Nephron progenitor cell (in vitro differentiated cells): ENCODE data around the gene KIF26B.
"Not testable (repeated sequence)": the region's sequence is repeated elsewhere in the genome, so short reads cannot be mapped to it uniquely, and the experiment has no call there.

ENCODE experiments used
- DNase-seq: peaks from one replicate; pipeline ENCODE4 v3.0.0; 2021
- H3K27ac Mint-ChIP-seq: 2 replicates; pipeline ENCODE4 v1.8.0; 2021; ENCODE audit warnings: mild to moderate bottlenecking, moderate library complexity, mixed read lengths
- H3K27me3 Mint-ChIP-seq: 2 replicates; pipeline ENCODE4 v1.8.0; 2021; ENCODE audit warnings: mild to moderate bottlenecking, low read depth, mixed read lengths; ENCODE audit not compliant: poor library complexity
- H3K36me3 Mint-ChIP-seq: 2 replicates; pipeline ENCODE4 v1.8.0; 2021; ENCODE audit warnings: low read depth, mixed read lengths
- H3K4me1 Mint-ChIP-seq: 2 replicates; pipeline ENCODE4 v1.8.0; 2021; ENCODE audit warnings: mixed read lengths
- H3K4me3 Mint-ChIP-seq: 2 replicates; pipeline ENCODE4 v1.8.0; 2021; ENCODE audit warnings: mild to moderate bottlenecking, moderate library complexity, mixed read lengths
- H3K9me3 Mint-ChIP-seq: 2 replicates; pipeline ENCODE4 v1.8.0; 2021; ENCODE audit warnings: mild to moderate bottlenecking, moderate library complexity, mixed read lengths
- CTCF ChIP-seq: fragments of 200-600 bp; sonication (generic); IDR thresholded peaks from 2 replicates; pipeline ENCODE4 v1.5.0; 2021; ENCODE audit warnings: antibody characterized with exemption

The KIF26B gene

GRCh38 chr1:245341743-245342142 lies 187.0 kb downstream of the KIF26B start:
- Mint-ChIP-seq H3K9me3 (peaks cover 21% of the 10 kb centered on the region), H3K4me3 (no peak overlapping the region), H3K27ac (no peak overlapping the region), H3K27me3 (peaks cover 4% of the 10 kb centered on the region), H3K36me3 (peaks cover 50% of the 10 kb centered on the region), H3K4me1 (peaks cover 47% of the 10 kb centered on the region)
- no peak for TF ChIP-seq CTCF
- no peak for DNase-seq

GRCh38 chr1:245345191-245345884 lies 190.6 kb downstream of the KIF26B start:
- H3K27me3 Mint-ChIP-seq, result peaks cover 7% of the 10 kb centered on the region
- H3K27ac Mint-ChIP-seq, result no peak overlapping the region
- H3K4me3 Mint-ChIP-seq, result no peak overlapping the region
- H3K4me1 Mint-ChIP-seq, result peaks cover 39% of the 10 kb centered on the region
- DNase-seq, result no peak
- no peak for TF ChIP-seq CTCF
- peaks cover 81% of the 10 kb centered on the region for H3K36me3 Mint-ChIP-seq
- peaks cover 31% of the 10 kb centered on the region for H3K9me3 Mint-ChIP-seq

- H3K4me1 Mint-ChIP-seq, result peaks cover 39% of the 10 kb centered on the region
- H3K9me3 Mint-ChIP-seq, result peaks cover 21% of the 10 kb centered on the region
- peaks cover 75% of the 10 kb centered on the region for H3K36me3 Mint-ChIP-seq
- DNase-seq, result no peak
- no peak for TF ChIP-seq CTCF
- no peak overlapping the region for H3K27ac Mint-ChIP-seq
- peaks cover 7% of the 10 kb centered on the region for H3K27me3 Mint-ChIP-seq
- no peak overlapping the region for H3K4me3 Mint-ChIP-seq
Measured at GRCh38 chr1:245348626-245349025, 193.8 kb downstream of the KIF26B start.

- peaks cover 44% of the 10 kb centered on the region for H3K36me3 Mint-ChIP-seq
- peaks cover 10% of the 10 kb centered on the region for H3K27me3 Mint-ChIP-seq
- no peak overlapping the region for H3K4me3 Mint-ChIP-seq
- no peak for DNase-seq
- H3K9me3 Mint-ChIP-seq, result peaks cover 11% of the 10 kb centered on the region
- no peak overlapping the region for H3K27ac Mint-ChIP-seq
- TF ChIP-seq CTCF, result no peak
- H3K4me1 Mint-ChIP-seq, result peaks cover 42% of the 10 kb centered on the region
Measured at GRCh38 chr1:245353411-245353810, 198.6 kb downstream of the KIF26B start.

GRCh38 chr1:245353915-245354775 lies 199.4 kb downstream of the KIF26B start:
- no peak for TF ChIP-seq CTCF
- no peak overlapping the region for H3K4me3 Mint-ChIP-seq
- H3K36me3 Mint-ChIP-seq, result peaks cover 37% of the 10 kb centered on the region
- DNase-seq, result no peak
- peaks cover 7% of the 10 kb centered on the region for H3K27me3 Mint-ChIP-seq
- H3K9me3 Mint-ChIP-seq, result peaks cover 7% of the 10 kb centered on the region
- no peak overlapping the region for H3K27ac Mint-ChIP-seq
- peaks cover 39% of the 10 kb centered on the region for H3K4me1 Mint-ChIP-seq

GRCh38 chr1:245355851-245356630 lies 201.3 kb downstream of the KIF26B start:
- H3K36me3 Mint-ChIP-seq, result peaks cover 25% of the 10 kb centered on the region
- H3K9me3 Mint-ChIP-seq, H3K27me3 Mint-ChIP-seq, H3K4me3 Mint-ChIP-seq, DNase-seq, H3K27ac Mint-ChIP-seq: not testable (repeated sequence)
- peaks cover 41% of the 10 kb centered on the region for H3K4me1 Mint-ChIP-seq
